GM13976 (cell line): Measurements from ENCODE around the gene MSL2.
"Not testable (repeated sequence)": the region's sequence is repeated elsewhere in the genome, so short reads cannot be mapped to it uniquely, and the experiment has no call there.

Source experiments
- DNase-seq: peaks from one replicate; pipeline ENCODE4 v3.0.0; 2012; ENCODE audit warnings: low spot score
- in situ Hi-C: fragments of 300-500 bp; cut with MboI; formaldehyde crosslinking; loops from one replicate; pipeline ENCODE4 v1.12.0; 2022; ENCODE audit warnings: low sequenced_read_pairs, mixed read lengths, inconsistent platforms; ENCODE audit not compliant: unreplicated experiment
- TF ChIP-seq, protein P1 (sequence below): IDR thresholded peaks from 2 replicates; pipeline ENCODE4 v1.5.1; 2012; ENCODE audit warnings: borderline replicate concordance, mild to moderate bottlenecking; ENCODE audit not compliant: insufficient read depth; ENCODE audit errors: extremely low read depth, missing control alignments, control extremely low read depth

Gene MSL2

DNA sequence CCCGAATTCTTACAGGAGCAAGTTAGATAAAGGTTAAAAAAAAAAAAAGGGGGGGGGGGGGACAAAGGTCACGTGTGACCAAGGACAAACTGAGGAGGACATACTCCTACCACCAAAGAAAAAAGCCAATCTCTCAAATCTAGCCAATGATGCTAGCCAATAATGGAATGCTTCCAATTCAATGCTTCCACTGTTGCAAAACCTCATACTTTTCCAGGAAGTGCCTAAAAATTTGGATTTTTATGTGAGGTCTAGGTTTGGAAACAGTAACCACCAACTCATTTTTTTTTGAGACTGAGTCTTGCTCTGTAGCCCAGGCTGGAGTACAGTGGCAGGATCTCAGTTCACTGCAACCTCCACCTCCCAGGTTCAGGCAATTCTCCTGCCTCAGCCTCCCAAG is 11.4 kb downstream of the MSL2 start:
- in situ Hi-C loops = no loop called here
- TF ChIP-seq, protein P1, sequence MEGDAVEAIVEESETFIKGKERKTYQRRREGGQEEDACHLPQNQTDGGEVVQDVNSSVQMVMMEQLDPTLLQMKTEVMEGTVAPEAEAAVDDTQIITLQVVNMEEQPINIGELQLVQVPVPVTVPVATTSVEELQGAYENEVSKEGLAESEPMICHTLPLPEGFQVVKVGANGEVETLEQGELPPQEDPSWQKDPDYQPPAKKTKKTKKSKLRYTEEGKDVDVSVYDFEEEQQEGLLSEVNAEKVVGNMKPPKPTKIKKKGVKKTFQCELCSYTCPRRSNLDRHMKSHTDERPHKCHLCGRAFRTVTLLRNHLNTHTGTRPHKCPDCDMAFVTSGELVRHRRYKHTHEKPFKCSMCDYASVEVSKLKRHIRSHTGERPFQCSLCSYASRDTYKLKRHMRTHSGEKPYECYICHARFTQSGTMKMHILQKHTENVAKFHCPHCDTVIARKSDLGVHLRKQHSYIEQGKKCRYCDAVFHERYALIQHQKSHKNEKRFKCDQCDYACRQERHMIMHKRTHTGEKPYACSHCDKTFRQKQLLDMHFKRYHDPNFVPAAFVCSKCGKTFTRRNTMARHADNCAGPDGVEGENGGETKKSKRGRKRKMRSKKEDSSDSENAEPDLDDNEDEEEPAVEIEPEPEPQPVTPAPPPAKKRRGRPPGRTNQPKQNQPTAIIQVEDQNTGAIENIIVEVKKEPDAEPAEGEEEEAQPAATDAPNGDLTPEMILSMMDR = no peak
- no peak for DNase-seq

DNA sequence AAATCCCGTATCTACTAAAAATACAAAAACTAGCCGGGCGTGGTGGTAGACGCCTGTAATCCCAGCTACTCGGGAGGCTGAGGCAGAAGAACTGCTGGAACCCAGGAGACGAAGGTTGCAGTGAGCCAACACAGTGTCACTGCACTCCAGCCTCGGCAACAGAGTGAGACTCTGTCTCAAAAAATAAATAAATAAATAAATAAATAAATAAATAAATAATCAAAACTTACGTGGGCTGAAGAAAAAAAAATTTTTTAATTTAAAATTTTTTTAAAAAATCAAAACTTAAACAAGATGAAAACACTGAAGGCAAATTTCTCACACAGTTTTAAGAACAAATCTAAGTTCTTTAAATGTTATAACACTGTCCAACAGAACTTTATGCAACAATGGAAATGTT is 14.4 kb downstream of the MSL2 start:
- DNase-seq = no peak
- in situ Hi-C loops = no loop called here
- TF ChIP-seq, protein P1 = no peak

DNA sequence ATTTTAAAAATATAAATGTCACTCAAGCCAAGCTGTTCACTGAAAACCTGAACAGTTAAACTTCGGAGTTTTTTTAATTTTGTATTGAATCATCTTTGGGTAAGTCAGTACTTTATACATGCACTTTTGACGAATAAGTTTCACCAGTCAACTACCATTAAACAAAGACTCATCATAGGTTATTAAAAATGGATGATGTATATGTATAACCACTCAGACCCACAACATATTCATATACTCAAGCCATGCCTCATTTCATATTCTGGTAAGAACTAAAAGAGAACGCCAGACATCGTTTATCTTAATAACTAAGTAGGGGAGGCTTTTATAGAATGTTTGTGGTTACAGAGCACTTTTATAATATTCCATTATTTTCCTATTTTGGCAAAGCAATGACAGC is 18.3 kb downstream of the MSL2 start:
- DNase-seq = no peak
- TF ChIP-seq, protein P1 = no peak
- in situ Hi-C loops = no loop called here

DNA sequence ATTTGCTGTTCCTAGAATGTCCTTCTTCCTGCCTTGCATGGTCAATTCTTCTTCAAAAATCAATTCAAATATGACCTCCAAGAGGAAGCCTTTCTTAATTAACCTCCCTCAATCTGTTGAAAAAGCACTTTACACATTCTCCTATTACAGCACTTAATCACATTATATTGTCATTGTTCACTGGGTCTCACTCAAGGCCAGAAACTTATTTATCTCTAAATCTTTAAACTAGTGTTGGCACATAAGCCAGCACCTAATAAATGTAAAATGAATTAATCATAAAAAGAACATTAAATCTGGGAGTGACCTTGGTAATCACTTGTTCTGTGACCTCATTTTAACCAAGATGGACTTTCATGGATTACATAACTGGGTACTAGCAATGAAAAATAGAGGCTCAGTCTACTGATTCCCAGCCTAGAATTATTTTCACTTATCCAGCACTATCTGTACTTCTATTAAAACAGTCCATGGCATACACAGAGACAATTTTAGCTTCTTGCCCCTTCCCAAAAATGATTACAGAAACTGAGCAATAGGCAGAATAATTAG is 22.1 kb downstream of the MSL2 start:
- no peak for DNase-seq
- in situ Hi-C loops = no loop called here
- TF ChIP-seq, protein P1 = no peak

DNA sequence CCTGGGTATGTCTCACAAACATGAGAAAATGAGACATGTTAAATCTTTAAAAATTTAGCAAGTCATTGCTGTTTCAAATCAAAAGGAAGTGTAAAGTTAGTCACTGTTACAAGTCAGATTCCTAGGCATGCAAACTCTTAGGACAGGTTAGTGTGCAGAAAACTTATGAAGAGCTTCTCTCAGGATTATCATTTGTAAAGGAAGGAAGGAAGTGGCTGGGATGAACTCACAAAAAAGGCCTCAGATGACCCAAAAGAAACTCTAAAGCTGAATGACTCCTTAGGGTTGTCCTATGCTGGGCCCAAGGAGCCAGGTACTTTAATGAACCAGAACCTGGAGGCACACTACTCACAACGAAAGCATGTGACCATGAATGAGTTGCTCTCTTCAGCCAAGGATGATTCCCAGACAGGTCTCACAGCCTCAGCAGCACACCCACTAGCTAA is 25.0 kb downstream of the MSL2 start:
- DNase-seq = no peak
- in situ Hi-C loops = no loop called here
- TF ChIP-seq, protein P1 = no peak

- DNase-seq, in situ Hi-C loops: not testable (repeated sequence)
These were observed 27.9 kb downstream of the MSL2 start for GRCh38 chr3:136168236-136168635.

DNA sequence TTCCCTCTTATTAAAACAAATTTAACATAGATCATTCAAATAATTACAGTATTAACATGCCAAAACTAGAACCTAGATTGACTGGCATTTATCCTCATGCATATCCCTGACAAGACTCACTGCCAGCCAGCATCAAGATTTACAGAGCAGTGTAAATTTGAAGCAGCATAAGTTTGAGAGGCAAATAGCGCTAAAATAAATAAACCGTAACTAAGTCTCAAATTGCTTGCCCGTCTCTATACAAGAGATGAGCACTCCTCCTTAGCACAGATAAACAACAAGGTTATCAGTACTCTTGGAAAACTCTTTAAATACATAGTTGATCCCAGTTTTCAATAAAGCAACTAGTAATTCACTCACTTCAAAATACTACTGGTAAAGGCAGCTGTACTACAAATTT is 29.6 kb downstream of the MSL2 start:
- TF ChIP-seq, protein P1 = no peak
- in situ Hi-C loops = no loop called here
- no peak for DNase-seq

DNA sequence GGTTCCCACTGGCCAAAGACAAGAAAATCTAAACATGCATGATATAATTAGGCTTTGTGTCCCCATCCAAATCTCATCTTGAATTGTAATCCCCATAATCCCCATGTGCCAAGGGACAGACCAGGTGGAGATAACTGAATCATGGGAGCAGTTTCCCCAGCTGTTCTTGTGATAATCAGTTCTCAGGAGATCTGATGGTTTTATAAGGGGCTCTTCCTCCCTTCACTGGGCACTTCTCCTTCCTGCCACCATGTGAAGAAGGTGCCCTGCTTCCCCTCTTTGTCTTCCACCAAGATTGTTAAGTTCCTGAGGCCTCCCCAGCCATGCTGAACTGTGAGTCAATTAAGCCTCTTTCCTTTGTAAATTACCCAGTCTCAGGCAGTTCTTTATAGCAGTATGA is 32.5 kb downstream of the MSL2 start:
- in situ Hi-C loops, DNase-seq: not testable (repeated sequence)
